ENCODE data around the gene PIP5K1B. TPM values are rescaled to one million over a fixed set of nuclear protein-coding genes. Genes with fewer than 3 reads are reported as not detected.

The PIP5K1B gene
- total and polyA plus RNA-seq, 2 experiments from 2014 or later, result 1.3 to 2.8 TPM

DNA sequence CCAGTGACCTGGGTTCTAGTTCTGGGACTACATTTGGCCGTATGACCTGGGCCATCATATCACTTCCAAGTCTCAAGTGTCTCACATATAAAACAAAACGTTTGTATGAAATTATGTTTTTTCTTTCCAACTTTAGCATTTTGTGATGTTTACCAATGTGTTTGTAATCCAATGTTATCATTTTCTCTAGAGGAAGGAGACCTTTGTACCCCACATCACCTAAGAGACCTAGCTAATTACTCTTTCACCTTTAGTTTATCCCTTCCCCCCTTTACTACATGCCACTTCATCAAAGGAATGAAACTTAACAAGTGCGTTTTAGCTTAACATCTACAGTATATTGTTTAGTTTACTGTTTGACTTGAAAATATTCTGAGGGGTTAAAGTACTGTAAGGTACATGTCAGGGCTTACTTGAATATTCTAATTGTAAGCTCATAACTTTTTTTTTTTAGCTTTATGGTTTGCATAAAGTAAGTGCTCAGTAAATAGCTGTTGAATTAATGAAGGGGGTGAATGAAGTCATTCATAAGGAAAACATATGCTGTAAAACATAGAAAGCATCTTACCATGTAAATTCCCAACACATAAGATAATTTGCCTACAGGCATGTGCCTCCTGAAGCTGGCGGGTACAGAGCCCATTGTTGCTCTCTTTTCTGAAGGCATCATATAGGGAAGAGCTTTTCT is 2.9 kb downstream of the PIP5K1B start:
- H3K4me3 ChIP-seq, result no peak overlapping the region
- H3K4me2 ChIP-seq, result no peak overlapping the region
- H3K27me3 ChIP-seq (ENCODE audit: insufficient read depth), result peaks cover 48% of the 10 kb centered on the region
- 0 out of 2 replicates have a peak, but pooled peaks cover 3% of the 10 kb centered on the region for H4K20me1 ChIP-seq (replicated peaks; ENCODE audit: insufficient read depth)
- no peak overlapping the region for H3K4me3 Mint-ChIP-seq
- H3K4me1 Mint-ChIP-seq, result peaks cover 33% of the 10 kb centered on the region
- no peak for TF ChIP-seq STAT1 (IDR thresholded peaks at IDR 0.05; ENCODE audit: unreplicated experiment)
- TF ChIP-seq REST (IDR thresholded peaks at IDR 0.05; ENCODE audit: unreplicated experiment), result no peak
- TF ChIP-seq, protein P1, sequence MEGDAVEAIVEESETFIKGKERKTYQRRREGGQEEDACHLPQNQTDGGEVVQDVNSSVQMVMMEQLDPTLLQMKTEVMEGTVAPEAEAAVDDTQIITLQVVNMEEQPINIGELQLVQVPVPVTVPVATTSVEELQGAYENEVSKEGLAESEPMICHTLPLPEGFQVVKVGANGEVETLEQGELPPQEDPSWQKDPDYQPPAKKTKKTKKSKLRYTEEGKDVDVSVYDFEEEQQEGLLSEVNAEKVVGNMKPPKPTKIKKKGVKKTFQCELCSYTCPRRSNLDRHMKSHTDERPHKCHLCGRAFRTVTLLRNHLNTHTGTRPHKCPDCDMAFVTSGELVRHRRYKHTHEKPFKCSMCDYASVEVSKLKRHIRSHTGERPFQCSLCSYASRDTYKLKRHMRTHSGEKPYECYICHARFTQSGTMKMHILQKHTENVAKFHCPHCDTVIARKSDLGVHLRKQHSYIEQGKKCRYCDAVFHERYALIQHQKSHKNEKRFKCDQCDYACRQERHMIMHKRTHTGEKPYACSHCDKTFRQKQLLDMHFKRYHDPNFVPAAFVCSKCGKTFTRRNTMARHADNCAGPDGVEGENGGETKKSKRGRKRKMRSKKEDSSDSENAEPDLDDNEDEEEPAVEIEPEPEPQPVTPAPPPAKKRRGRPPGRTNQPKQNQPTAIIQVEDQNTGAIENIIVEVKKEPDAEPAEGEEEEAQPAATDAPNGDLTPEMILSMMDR (conservative IDR thresholded peaks at IDR 0.05; ENCODE audit: low read depth in 2 of 2), result no peak
- TF ChIP-seq ZNF331 (CRISPR knock-in tag; IDR thresholded peaks at IDR 0.05; ENCODE audit: low read depth), result no peak
- no peak for TF ChIP-seq ZNF462 (CRISPR knock-in tag; IDR thresholded peaks at IDR 0.05)
- no peak for TF ChIP-seq EZH2 (IDR thresholded peaks at IDR 0.05; ENCODE audit: low read depth, unreplicated experiment)
- TF ChIP-seq POLR2AphosphoS5 (IDR thresholded peaks at IDR 0.05; ENCODE audit: low read depth), result no peak
- TF ChIP-seq, protein P2, sequence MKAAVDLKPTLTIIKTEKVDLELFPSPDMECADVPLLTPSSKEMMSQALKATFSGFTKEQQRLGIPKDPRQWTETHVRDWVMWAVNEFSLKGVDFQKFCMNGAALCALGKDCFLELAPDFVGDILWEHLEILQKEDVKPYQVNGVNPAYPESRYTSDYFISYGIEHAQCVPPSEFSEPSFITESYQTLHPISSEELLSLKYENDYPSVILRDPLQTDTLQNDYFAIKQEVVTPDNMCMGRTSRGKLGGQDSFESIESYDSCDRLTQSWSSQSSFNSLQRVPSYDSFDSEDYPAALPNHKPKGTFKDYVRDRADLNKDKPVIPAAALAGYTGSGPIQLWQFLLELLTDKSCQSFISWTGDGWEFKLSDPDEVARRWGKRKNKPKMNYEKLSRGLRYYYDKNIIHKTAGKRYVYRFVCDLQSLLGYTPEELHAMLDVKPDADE (IDR thresholded peaks at IDR 0.05), result no peak
- H3K4me1 ChIP-seq (ENCODE audit: insufficient read depth), result peaks cover 23% of the 10 kb centered on the region
- H3K9me3 Mint-ChIP-seq, result no peaks in the 10 kb centered on the region
- no peaks in the 10 kb centered on the region; the same call in 1 of the 2 replicates for H3K36me3 ChIP-seq (ENCODE audit: insufficient read depth)
- no peak overlapping the region for H3K27ac Mint-ChIP-seq
- H3K27ac ChIP-seq (ENCODE audit: low read depth), result no peak overlapping the region
- peaks cover 20% of the 10 kb centered on the region for H3K27me3 Mint-ChIP-seq (ENCODE audit: insufficient read depth, low read depth, poor library complexity)
- DNase-seq (ENCODE audit: low spot score) (no peak), ATAC-seq (no peak)
- no peaks in the 10 kb centered on the region; the same call in 2 of the 3 replicates for H3K36me3 Mint-ChIP-seq (ENCODE audit: low read depth)
- H3F3A ChIP-seq (replicated peaks; ENCODE audit: low read depth), result peaks cover 8% of the 10 kb centered on the region
- no peaks in the 10 kb centered on the region for H3K9me2 ChIP-seq (ENCODE audit: insufficient read depth)
- peaks cover 5% of the 10 kb centered on the region; the same call in 1 of the 2 replicates for H3K79me2 ChIP-seq (replicated peaks; ENCODE audit: insufficient read depth)
- no peak overlapping the region for H2AFZ ChIP-seq

Data from GM23338 (cell line).